Astrocyte of the cerebellum (primary cell): ENCODE results near the gene MSRB3.
A peak's percentile ranks its signal among the peaks of the same experiment; 100 is the strongest.
"Not testable (repeated sequence)": the region's sequence is repeated elsewhere in the genome, so short reads cannot be mapped to it uniquely, and the experiment has no call there.

Experiments
- DNase-seq: peaks from one replicate; pipeline ENCODE4 v3.0.0-alpha.2; 2011; ENCODE audit warnings: low read depth
- H3K4me3 ChIP-seq: 2 replicates; pipeline ENCODE4 v1.5.1; 2011; ENCODE audit warnings: mild to moderate bottlenecking, low read depth, low read length, moderate library complexity
- CTCF ChIP-seq: IDR thresholded peaks from 2 replicates; pipeline ENCODE4 v1.5.1; 2012; ENCODE audit warnings: low read length, low read depth, moderate library complexity, mild to moderate bottlenecking; ENCODE audit errors: missing control alignments
- in situ Hi-C: cut with HindIII; loops from 2 replicates; pipeline ENCODE4 v1.10.0; 2017; ENCODE audit warnings: low sequenced_read_pairs

MSRB3 gene

DNA sequence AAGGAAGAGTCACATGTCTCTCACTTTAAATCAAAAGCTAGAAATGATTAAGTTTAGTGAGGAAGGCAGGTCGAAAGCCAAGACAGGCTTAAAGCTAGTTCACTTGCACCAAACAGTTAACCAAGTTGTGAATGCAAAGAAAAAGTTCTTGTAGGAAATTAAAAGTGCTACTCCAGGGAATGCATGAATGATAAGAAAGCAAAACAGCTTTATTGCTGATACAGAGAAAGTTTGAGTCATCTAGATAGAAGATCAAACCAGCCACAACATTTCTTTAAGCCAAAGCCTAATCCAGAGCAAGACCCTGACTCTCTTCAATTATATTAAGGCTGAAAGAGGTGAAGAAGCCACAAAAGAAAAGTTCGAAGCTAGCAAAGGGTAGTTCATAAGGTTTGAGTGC, 193.6 kb downstream of the MSRB3 start:
- in situ Hi-C loops, result no loop called here
- no peak for TF ChIP-seq CTCF
- H3K4me3 ChIP-seq, result no peak overlapping the region
- DNase-seq, result no peak

- in situ Hi-C loops, result no loop called here
- H3K4me3 ChIP-seq, result no peak overlapping the region
- no peak for TF ChIP-seq CTCF
- DNase-seq, result no peak
Observed at GRCh38 chr12:65474831-65475230, 196.3 kb downstream of the MSRB3 start.

- H3K4me3 ChIP-seq, result no peak overlapping the region
- DNase-seq, result no peak
- TF ChIP-seq CTCF, result no peak
- in situ Hi-C loops, result no loop called here
Observed at GRCh38 chr12:65477721-65478120, 199.2 kb downstream of the MSRB3 start.

GRCh38 chr12:65483891-65484516, 205.5 kb downstream of the MSRB3 start:
- H3K4me3 ChIP-seq, DNase-seq, in situ Hi-C loops: not testable (repeated sequence)

DNA sequence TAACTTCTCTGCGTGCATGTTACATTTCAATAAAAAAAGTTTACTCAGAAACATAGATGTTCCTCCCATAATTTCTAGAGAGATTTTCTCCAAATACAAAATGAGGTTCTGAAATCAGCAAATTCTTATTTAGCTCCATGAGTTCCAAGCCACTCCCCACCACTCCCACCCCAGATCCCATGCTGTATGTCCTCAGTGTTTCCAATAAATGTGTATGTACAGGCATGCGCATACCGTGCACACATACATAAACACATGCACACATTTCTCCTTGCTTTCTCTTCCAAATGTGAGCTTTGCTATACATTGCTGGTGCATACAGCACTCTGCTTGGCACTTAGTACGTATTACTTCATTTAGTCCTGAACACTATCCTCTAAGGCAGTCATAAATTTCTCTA, 209.7 kb downstream of the MSRB3 start:
- DNase-seq, result no peak
- TF ChIP-seq CTCF, result no peak
- in situ Hi-C loops, result no loop called here
- H3K4me3 ChIP-seq, result no peak overlapping the region

DNA sequence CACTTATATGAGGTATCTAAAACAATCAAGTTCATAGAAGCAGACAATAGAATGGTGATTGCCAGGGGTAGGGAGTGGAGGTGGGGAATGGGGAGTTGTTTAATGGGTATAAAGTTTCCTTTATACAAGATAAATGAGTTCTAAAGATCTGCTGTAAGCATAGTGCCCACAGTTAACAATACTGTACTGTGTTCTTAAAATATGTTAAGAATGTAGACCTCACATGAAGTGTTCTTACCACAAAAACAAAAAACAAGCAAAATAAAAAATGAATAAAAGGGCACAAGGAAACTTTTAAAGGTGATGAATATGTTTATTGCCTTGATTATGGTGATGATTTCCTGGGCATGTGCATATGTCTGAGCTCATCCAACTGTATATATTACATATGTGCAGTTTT, 211.8 kb downstream of the MSRB3 start:
- H3K4me3 ChIP-seq, result no peak overlapping the region
- in situ Hi-C loops, result no loop called here
- TF ChIP-seq CTCF, result no peak
- peak; percentile 22 for DNase-seq

DNA sequence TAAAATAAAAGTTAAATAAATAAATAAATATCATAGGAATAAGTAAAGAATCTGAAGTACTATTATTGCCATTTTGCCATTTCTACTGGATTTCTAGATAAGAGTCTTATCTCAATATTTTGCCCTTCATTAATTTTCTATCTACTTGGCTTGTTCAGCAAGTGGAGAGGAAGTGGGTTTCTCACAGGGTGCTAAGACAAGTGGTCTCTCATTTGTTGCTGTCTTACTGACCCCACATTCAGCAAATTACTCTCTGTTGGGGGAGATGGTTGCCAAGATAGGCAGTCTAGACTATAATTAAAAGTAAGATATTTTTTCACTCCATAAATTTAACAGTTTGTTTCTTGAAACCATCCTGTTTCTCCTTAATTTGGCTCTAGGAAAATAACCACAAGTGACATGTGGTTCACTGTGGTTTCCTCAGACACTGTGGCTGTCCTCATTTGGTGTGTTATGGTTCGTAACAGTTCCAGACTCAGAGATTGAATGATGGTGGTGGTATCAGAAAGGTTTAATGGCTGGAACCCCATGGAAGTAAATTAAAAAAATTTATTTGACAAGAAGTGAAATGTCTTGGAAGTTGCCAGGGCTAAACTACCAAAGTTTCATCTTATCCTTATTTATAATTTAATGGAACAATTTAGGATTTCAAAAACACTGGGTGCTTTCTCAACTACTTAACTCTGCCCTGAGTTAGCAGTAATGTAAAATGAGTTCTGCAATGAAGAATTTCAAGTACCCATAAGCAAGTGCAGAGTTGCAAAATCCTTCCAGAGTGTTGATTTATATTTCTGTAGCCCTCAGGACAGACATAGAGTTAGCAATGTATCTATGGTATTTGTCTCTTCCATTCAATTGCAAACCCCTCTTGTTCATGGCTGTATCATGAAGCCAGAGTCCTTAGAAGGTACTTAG, 214.8 kb downstream of the MSRB3 start:
- no peak for TF ChIP-seq CTCF
- H3K4me3 ChIP-seq, result no peak overlapping the region
- in situ Hi-C loops, result no loop called here
- no peak for DNase-seq
